ENCODE results near the gene AGBL4. TPM values are rescaled to one million over a fixed set of nuclear protein-coding genes. Genes with fewer than 3 reads are reported as not detected.

AGBL4 gene
- total and polyA plus RNA-seq, 2 of the 4 experiments (the other 2 are of a cell fraction): not detected

DNA sequence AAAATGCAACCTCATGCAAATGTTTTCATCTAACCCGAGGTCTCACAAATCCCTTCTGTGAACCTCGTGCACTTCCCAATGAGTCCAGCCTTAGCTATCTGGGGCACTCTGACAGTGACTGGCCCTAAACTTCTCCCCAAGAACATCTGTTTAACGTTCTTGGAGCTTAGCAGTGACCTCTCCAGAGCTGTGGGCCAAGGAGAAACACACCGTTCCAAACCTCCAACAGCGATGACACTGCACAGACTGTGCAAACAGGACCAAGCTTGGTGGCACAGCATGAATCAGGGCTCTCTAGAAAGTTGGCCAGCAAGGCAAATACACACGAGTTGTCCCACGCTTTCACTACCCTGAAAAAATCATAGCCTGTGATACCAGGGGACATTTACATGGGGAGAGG, 1262.9 kb downstream of the AGBL4 start:
- Histone ChIP-seq H3K18ac (ENCODE audit: low read depth, low read length) (no peak overlapping the region), H3K9me1 (ENCODE audit: insufficient read depth, low read length) (no peaks in the 10 kb centered on the region), H4K5ac (ENCODE audit: low read depth, low read length) (no peak overlapping the region), H4K8ac (ENCODE audit: low read depth in 2 of 2, low read length in 2 of 2) (no peak overlapping the region), H3K56ac (ENCODE audit: extremely low read depth, insufficient read depth, low read length) (no peak overlapping the region), H3K4ac (ENCODE audit: low read depth, low read length) (no peak overlapping the region), H3K9me3 (ENCODE audit: control insufficient read depth, insufficient read depth, low read length) (no peaks in the 10 kb centered on the region), H3K27ac (ENCODE audit: insufficient read depth, low read length) (no peak overlapping the region), H3K79me1 (ENCODE audit: low read depth in 1 of 2, low read length in 2 of 2) (no peaks in the 10 kb centered on the region), H3K9ac (ENCODE audit: low read depth, low read length) (no peak overlapping the region), H3K4me2 (ENCODE audit: low read depth, low read length) (no peak overlapping the region), H3K23ac (ENCODE audit: low read depth, low read length) (no peak overlapping the region), H2AK9ac (replicated peaks; ENCODE audit: low read depth, low read length, poor library complexity) (no peak overlapping the region), H2AFZ (replicated peaks; ENCODE audit: low read length, poor library complexity) (no peak overlapping the region), H2BK120ac (ENCODE audit: low read depth, low read length) (no peak overlapping the region), H2BK15ac (ENCODE audit: low read depth, low read length) (no peak overlapping the region), H4K91ac (ENCODE audit: insufficient read depth, low read depth, low read length) (no peak overlapping the region), H3K4me3 (ENCODE audit: insufficient read depth, low read depth, low read length) (no peak overlapping the region), H2BK20ac (ENCODE audit: low read depth, low read length) (no peak overlapping the region), H4K20me1 (ENCODE audit: insufficient read depth, low read length) (no peaks in the 10 kb centered on the region), H3K14ac (replicated peaks; ENCODE audit: low read depth, low read length) (no peak overlapping the region), H3K27me3 (ENCODE audit: control insufficient read depth, insufficient read depth, low read length) (no peaks in the 10 kb centered on the region), H2AK5ac (ENCODE audit: low read depth, low read length) (no peak overlapping the region), H3K36me3 (ENCODE audit: control insufficient read depth, insufficient read depth, low read length) (peaks cover 2% of the 10 kb centered on the region; the same call in 1 of the 2 replicates), H3K4me1 (ENCODE audit: control insufficient read depth, insufficient read depth, low read length) (peaks cover 2% of the 10 kb centered on the region; the same call in 1 of the 2 replicates), H2BK5ac (ENCODE audit: low read depth, low read length, poor library complexity, severe bottlenecking) (no peak overlapping the region)
- DNase-seq (no peak), ATAC-seq (ENCODE audit: low read depth) (no peak)
- no TSS peak for BruUV-seq (replicated peaks)
- 92% methylated on average over 2 of the region's 7 CpGs; no CpG with 5 or more reads in 1 of the 2 experiments for WGBS, 2 experiments (ENCODE audit: extremely low coverage in 2 of 2, insufficient read length in 1 of 2)
- dilution Hi-C loops (cut with HindIII; ENCODE audit: low sequenced_read_pairs, unreplicated experiment) (no loop called here), in situ Hi-C loops (cut with MboI; ENCODE audit: low sequenced_read_pairs) (no loop called here), intact Hi-C loops (cut with micrococcal nuclease) (no loop called here)
- ChIA-PET POLR2A (ENCODE audit: unreplicated experiment) (no interaction called here), CTCF (no interaction called here)
- TF ChIP-seq RAD21 (IDR thresholded peaks at IDR 0.05; ENCODE audit: low read length) (no peak), CEBPB (IDR thresholded peaks at IDR 0.05; ENCODE audit: low read depth, low read length) (no peak)
